A673 (cell line): ENCODE results near the gene TGM2. TPM values are rescaled to one million over a fixed set of nuclear protein-coding genes. Genes with fewer than 3 reads are reported as not detected.

Source experiments
- BruUV-seq: library from RNA; stranded (reverse); fragments of 400-500 nt; replicated peaks from 2 replicates; lab custom pipeline; 2021; lab: Mats Ljungman, UMichigan
- CTCF ChIA-PET: fragments of 300-600 bp; sonication (Branson Sonifier 250); formaldehyde crosslinking; loops from one replicate; lab custom pipeline; 2022; ENCODE audit warnings: antibody characterized with exemption; lab: Charles Lee
- POLR2A ChIA-PET: fragments of 300-600 bp; sonication (Branson Sonifier 250); formaldehyde crosslinking; loops from one replicate; lab custom pipeline; 2022; ENCODE audit warnings: antibody characterized with exemption; ENCODE audit not compliant: low non-redundant PET; lab: Charles Lee
- DNase-seq: peaks from one replicate; pipeline ENCODE4 v3.0.0-alpha.2; 2015; ENCODE audit warnings: low spot score
- H3K27ac ChIP-seq: fragments of 200-600 bp; sonication (generic); 2 replicates; pipeline ENCODE4 v1.5.1; 2016; ENCODE audit warnings: mixed run types, low read depth, mild to moderate bottlenecking, mixed read lengths, antibody characterized with exemption, low read length; ENCODE audit not compliant: poor library complexity, severe bottlenecking
- H3K27me3 ChIP-seq: fragments of 200-600 bp; sonication (generic); replicated peaks from 2 replicates; pipeline ENCODE4 v1.6.1; 2017; ENCODE audit warnings: mixed run types, low read depth, mild to moderate bottlenecking, mixed read lengths, antibody characterized with exemption, low read length; ENCODE audit not compliant: insufficient read depth, poor library complexity
- H3K36me3 ChIP-seq: fragments of 200-600 bp; sonication (generic); 2 replicates; pipeline ENCODE4 v1.6.1; 2016; ENCODE audit warnings: mixed run types, mild to moderate bottlenecking, mixed read lengths, antibody characterized with exemption, low read length; ENCODE audit not compliant: insufficient read depth, poor library complexity, severe bottlenecking
- H3K4me1 ChIP-seq: fragments of 200-600 bp; sonication (generic); 2 replicates; pipeline ENCODE4 v1.6.1; 2017; ENCODE audit warnings: mixed run types, mild to moderate bottlenecking, mixed read lengths, antibody characterized with exemption, low read length; ENCODE audit not compliant: insufficient read depth, poor library complexity, severe bottlenecking
- H3K4me3 ChIP-seq: fragments of 200-600 bp; sonication (generic); 2 replicates; pipeline ENCODE4 v1.5.1; 2016; ENCODE audit warnings: low read depth, mixed run types, mild to moderate bottlenecking, mixed read lengths, low read length; ENCODE audit not compliant: poor library complexity, severe bottlenecking
- H3K9me3 ChIP-seq: fragments of 200-600 bp; sonication (generic); 2 replicates; pipeline ENCODE4 v1.6.1; 2016; ENCODE audit warnings: mixed run types, low read depth, mild to moderate bottlenecking, mixed read lengths, antibody characterized with exemption, low read length; ENCODE audit not compliant: poor library complexity, severe bottlenecking
- CTCF ChIP-seq: fragments of 300-800, 200-600 bp; sonication (generic); conservative IDR thresholded peaks from 2 replicates; pipeline ENCODE4 v1.5.1; 2017; ENCODE audit warnings: low read depth, mild to moderate bottlenecking, antibody characterized with exemption, low read length, moderate library complexity, mixed read lengths
- EZH2 ChIP-seq: fragments of 200-600 bp; sonication (generic); IDR thresholded peaks from 2 replicates; pipeline ENCODE4 v1.6.1; 2017; ENCODE audit warnings: borderline replicate concordance, low read depth, mild to moderate bottlenecking, mixed read lengths, antibody characterized with exemption, low read length; ENCODE audit not compliant: poor library complexity, severe bottlenecking
- intact Hi-C: fragments of 100-400 bp; cut with micrococcal nuclease; formaldehyde crosslinking; loops from one replicate; pipeline ENCODE4 v1.10.0; 2022; ENCODE audit not compliant: unreplicated experiment
- total RNA-seq: library from RNA; stranded (reverse); gene quantifications from 2 replicates; pipeline ENCODE4 v1.2.3, GENCODE V29; 2021

Gene TGM2
- total RNA-seq, 1 experiment from 2014 or later: 0.43 TPM

GRCh38 chr20:38190166-38190565 is 25.1 kb upstream of the TGM2 start:
- H3K36me3 ChIP-seq: no peaks in the 10 kb centered on the region
- BruUV-seq: no TSS peak
- H3K27ac ChIP-seq: no peak overlapping the region
- ChIA-PET POLR2A (no interaction called here), CTCF (no interaction called here)
- H3K9me3 ChIP-seq: no peaks in the 10 kb centered on the region
- no peak for DNase-seq
- H3K4me3 ChIP-seq: no peak overlapping the region
- TF ChIP-seq EZH2 (no peak), CTCF (no peak)
- intact Hi-C loops: no loop called here
- H3K4me1 ChIP-seq: no peaks in the 10 kb centered on the region
- H3K27me3 ChIP-seq: no peaks in the 10 kb centered on the region

- POLR2A ChIA-PET: no interaction called here
- no peaks in the 10 kb centered on the region for H3K36me3 ChIP-seq
- intact Hi-C loops: no loop called here
- H3K4me1 ChIP-seq: no peaks in the 10 kb centered on the region
- BruUV-seq: no TSS peak
- H3K4me3 ChIP-seq: no peak overlapping the region
- TF ChIP-seq EZH2 (no peak), CTCF (no peak)
- no peaks in the 10 kb centered on the region for H3K9me3 ChIP-seq
- CTCF ChIA-PET: no interaction called here
- no peak overlapping the region for H3K27ac ChIP-seq
- H3K27me3 ChIP-seq: peaks cover 10% of the 10 kb centered on the region
- DNase-seq: no peak
Measured at GRCh38 chr20:38187517-38187916, 22.4 kb upstream of the TGM2 start.

- no peak for DNase-seq
- no peak overlapping the region for H3K4me3 ChIP-seq
- H3K4me1 ChIP-seq: no peaks in the 10 kb centered on the region
- no peak overlapping the region for H3K27ac ChIP-seq
- no TSS peak for BruUV-seq
- ChIA-PET CTCF (no interaction called here), POLR2A (no interaction called here)
- peaks cover 12% of the 10 kb centered on the region for H3K27me3 ChIP-seq
- TF ChIP-seq CTCF: no peak
- TF ChIP-seq EZH2: no peak
- intact Hi-C loops: no loop called here
- H3K36me3 ChIP-seq: no peaks in the 10 kb centered on the region
- H3K9me3 ChIP-seq: no peaks in the 10 kb centered on the region
Measured at GRCh38 chr20:38186788-38187221, 21.7 kb upstream of the TGM2 start.
